GM18951 (cell line): Measurements from ENCODE around the gene PSTPIP1.

Experiments
- POLR2A ChIP-seq: IDR thresholded peaks from 4 replicates; pipeline ENCODE4 v1.6.1; 2011; ENCODE audit warnings: mild to moderate bottlenecking; ENCODE audit not compliant: insufficient read length, insufficient read depth; ENCODE audit errors: extremely low read depth
- in situ Hi-C: fragments of 300-500 bp; cut with MboI; formaldehyde crosslinking; loops from one replicate; pipeline ENCODE4 v1.12.0; 2022; ENCODE audit warnings: low sequenced_read_pairs, mixed read lengths, inconsistent platforms; ENCODE audit not compliant: unreplicated experiment

The PSTPIP1 gene

GRCh38 chr15:76972389-76973361, 22.3 kb upstream of the PSTPIP1 start:
- TF ChIP-seq POLR2A, result no peak
- in situ Hi-C loops, result no loop called here

GRCh38 chr15:76973362-76973743, 21.6 kb upstream of the PSTPIP1 start:
- no peak for TF ChIP-seq POLR2A
- in situ Hi-C loops, result no loop called here

- TF ChIP-seq POLR2A, result no peak
- in situ Hi-C loops, result no loop called here
Observed at GRCh38 chr15:76973906-76974305, 21.0 kb upstream of the PSTPIP1 start.

- in situ Hi-C loops, result no loop called here
- no peak for TF ChIP-seq POLR2A
Observed at GRCh38 chr15:76974456-76975036, 20.4 kb upstream of the PSTPIP1 start.

- TF ChIP-seq POLR2A, result no peak
- in situ Hi-C loops, result no loop called here
Observed at GRCh38 chr15:76976141-76976540, 18.8 kb upstream of the PSTPIP1 start.

- in situ Hi-C loops, result no loop called here
- TF ChIP-seq POLR2A, result no peak
Observed at GRCh38 chr15:76976572-76977270, 18.2 kb upstream of the PSTPIP1 start.

GRCh38 chr15:76978522-76979330, 16.2 kb upstream of the PSTPIP1 start:
- TF ChIP-seq POLR2A, result no peak
- in situ Hi-C loops, result no loop called here

- TF ChIP-seq POLR2A, result no peak
- in situ Hi-C loops, result no loop called here
Observed at GRCh38 chr15:76979331-76979925, 15.5 kb upstream of the PSTPIP1 start.

GRCh38 chr15:76979996-76980520, 14.9 kb upstream of the PSTPIP1 start:
- TF ChIP-seq POLR2A, result no peak

GRCh38 chr15:76982356-76982755, 12.6 kb upstream of the PSTPIP1 start:
- in situ Hi-C loops, result no loop called here
- no peak for TF ChIP-seq POLR2A

More at GRCh38 chr15:76979996-76980520, 14.9 kb upstream of the PSTPIP1 start:
- in situ Hi-C loops, result no loop called here

- in situ Hi-C loops, result no loop called here
- no peak for TF ChIP-seq POLR2A
Observed at GRCh38 chr15:76982756-76983155, 12.2 kb upstream of the PSTPIP1 start.
